Hepatocyte (in vitro differentiated cells): ENCODE measurements around the gene JARID2.

Experiments
- EZH2 ChIP-seq: fragments of 200-600 bp; sonication (generic); IDR thresholded peaks from 2 replicates; pipeline ENCODE4 v1.6.1; 2016; ENCODE audit warnings: antibody characterized with exemption, mild to moderate bottlenecking, borderline replicate concordance
- EZH2phosphoT487 ChIP-seq: fragments of 200-600 bp; sonication (generic); IDR thresholded peaks from one replicate; pipeline ENCODE4 v1.6.1; 2018; ENCODE audit warnings: antibody characterized with exemption, mild to moderate bottlenecking, low read depth, moderate library complexity; ENCODE audit not compliant: unreplicated experiment, severe bottlenecking
- TF ChIP-seq, protein P1 (sequence below): fragments of 200-600 bp; sonication (generic); IDR thresholded peaks from 2 replicates; pipeline ENCODE4 v1.5.1; 2016; ENCODE audit warnings: antibody characterized with exemption, mild to moderate bottlenecking; ENCODE audit not compliant: poor library complexity

- TF ChIP-seq, protein P1, sequence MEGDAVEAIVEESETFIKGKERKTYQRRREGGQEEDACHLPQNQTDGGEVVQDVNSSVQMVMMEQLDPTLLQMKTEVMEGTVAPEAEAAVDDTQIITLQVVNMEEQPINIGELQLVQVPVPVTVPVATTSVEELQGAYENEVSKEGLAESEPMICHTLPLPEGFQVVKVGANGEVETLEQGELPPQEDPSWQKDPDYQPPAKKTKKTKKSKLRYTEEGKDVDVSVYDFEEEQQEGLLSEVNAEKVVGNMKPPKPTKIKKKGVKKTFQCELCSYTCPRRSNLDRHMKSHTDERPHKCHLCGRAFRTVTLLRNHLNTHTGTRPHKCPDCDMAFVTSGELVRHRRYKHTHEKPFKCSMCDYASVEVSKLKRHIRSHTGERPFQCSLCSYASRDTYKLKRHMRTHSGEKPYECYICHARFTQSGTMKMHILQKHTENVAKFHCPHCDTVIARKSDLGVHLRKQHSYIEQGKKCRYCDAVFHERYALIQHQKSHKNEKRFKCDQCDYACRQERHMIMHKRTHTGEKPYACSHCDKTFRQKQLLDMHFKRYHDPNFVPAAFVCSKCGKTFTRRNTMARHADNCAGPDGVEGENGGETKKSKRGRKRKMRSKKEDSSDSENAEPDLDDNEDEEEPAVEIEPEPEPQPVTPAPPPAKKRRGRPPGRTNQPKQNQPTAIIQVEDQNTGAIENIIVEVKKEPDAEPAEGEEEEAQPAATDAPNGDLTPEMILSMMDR, result no peak
- no peak for TF ChIP-seq EZH2
- TF ChIP-seq EZH2phosphoT487, result no peak
These were observed 303.5 kb downstream of the JARID2 start for GRCh38 chr6:15549371-15549770.
